OCI-LY1 (cell line): ENCODE measurements around the gene DEAF1.

Experiments used
- H2AFZ ChIP-seq: fragments of 200-600 bp; sonication (generic), shearing (Covaris generic); 2 replicates; pipeline ENCODE4 v1.6.0; 2014; ENCODE audit warnings: antibody characterized with exemption, mild to moderate bottlenecking, low read length
- H3F3A ChIP-seq: fragments of 200-600 bp; sonication (generic), shearing (Covaris generic); 2 replicates; pipeline ENCODE4 v1.6.0; 2014; ENCODE audit warnings: mild to moderate bottlenecking, antibody characterized with exemption, low read length, moderate library complexity; ENCODE audit not compliant: insufficient read depth
- H3K27ac ChIP-seq: fragments of 200-600 bp; sonication (generic); 2 replicates; pipeline ENCODE4 v1.5.1; 2014; ENCODE audit warnings: low read length, mixed run types, mild to moderate bottlenecking, low read depth; ENCODE audit not compliant: poor library complexity, severe bottlenecking
- H3K27me3 ChIP-seq: fragments of 200-600 bp; sonication (generic); 2 replicates; pipeline ENCODE4 v1.6.0; 2014; ENCODE audit warnings: antibody characterized with exemption, mild to moderate bottlenecking, low read length, moderate library complexity; ENCODE audit not compliant: insufficient read depth
- H3K36me3 ChIP-seq: fragments of 200-600 bp; sonication (generic); 2 replicates; pipeline ENCODE4 v1.6.1; 2014; ENCODE audit warnings: mild to moderate bottlenecking, antibody characterized with exemption, low read length, moderate library complexity, mixed read lengths; ENCODE audit not compliant: insufficient read depth
- H3K4me1 ChIP-seq: fragments of 200-600 bp; sonication (generic); 2 replicates; pipeline ENCODE4 v1.5.1; 2014; ENCODE audit warnings: mild to moderate bottlenecking, low read length, moderate library complexity; ENCODE audit not compliant: insufficient read depth, severe bottlenecking
- H3K4me2 ChIP-seq: fragments of 200-600 bp; sonication (generic), shearing (Covaris generic); 2 replicates; pipeline ENCODE4 v1.6.1; 2014; ENCODE audit warnings: low read length
- H3K4me3 ChIP-seq: fragments of 200-600 bp; sonication (generic); 2 replicates; pipeline ENCODE4 v1.5.1; 2014; ENCODE audit warnings: low read length, low read depth, mild to moderate bottlenecking, mixed read lengths; ENCODE audit not compliant: poor library complexity, severe bottlenecking
- H3K79me2 ChIP-seq: fragments of 200-600 bp; shearing (Covaris generic); 2 replicates; pipeline ENCODE4 v1.6.1; 2016; ENCODE audit warnings: mixed run types, low read length, mixed read lengths; ENCODE audit not compliant: insufficient read depth
- H3K9ac ChIP-seq: fragments of 200-600 bp; sonication (generic), shearing (Covaris generic); 2 replicates; pipeline ENCODE4 v1.6.1; 2014; ENCODE audit warnings: mild to moderate bottlenecking, low read length, mixed read lengths
- H3K9me2 ChIP-seq: fragments of 200-600 bp; sonication (generic), shearing (Covaris generic); 2 replicates; pipeline ENCODE4 v1.6.1; 2014; ENCODE audit warnings: low read depth, mild to moderate bottlenecking, low read length, mixed read lengths
- H3K9me3 ChIP-seq: fragments of 200-600 bp; shearing (Covaris generic); 2 replicates; pipeline ENCODE4 v1.6.1; 2014; ENCODE audit warnings: low read length, mixed read lengths
- H4K20me1 ChIP-seq: fragments of 200-600 bp; sonication (generic), shearing (Covaris generic); 2 replicates; pipeline ENCODE4 v1.6.0; 2016; ENCODE audit warnings: mild to moderate bottlenecking, low read length; ENCODE audit not compliant: insufficient read depth
- EZH2 ChIP-seq: fragments of 200-600 bp; sonication (generic), shearing (Covaris generic); IDR thresholded peaks from 2 replicates; pipeline ENCODE4 v1.8.0; 2017; ENCODE audit warnings: borderline replicate concordance, mixed run types, mild to moderate bottlenecking, antibody characterized with exemption, low read length, moderate library complexity, mixed read lengths
- TF ChIP-seq, protein P1 (sequence below): fragments of 200-600 bp; sonication (generic), shearing (Covaris generic); IDR thresholded peaks from 2 replicates; pipeline ENCODE4 v1.5.1; 2017; ENCODE audit warnings: mild to moderate bottlenecking, antibody characterized with exemption, low read length, moderate library complexity, mixed read lengths

The DEAF1 gene

DNA sequence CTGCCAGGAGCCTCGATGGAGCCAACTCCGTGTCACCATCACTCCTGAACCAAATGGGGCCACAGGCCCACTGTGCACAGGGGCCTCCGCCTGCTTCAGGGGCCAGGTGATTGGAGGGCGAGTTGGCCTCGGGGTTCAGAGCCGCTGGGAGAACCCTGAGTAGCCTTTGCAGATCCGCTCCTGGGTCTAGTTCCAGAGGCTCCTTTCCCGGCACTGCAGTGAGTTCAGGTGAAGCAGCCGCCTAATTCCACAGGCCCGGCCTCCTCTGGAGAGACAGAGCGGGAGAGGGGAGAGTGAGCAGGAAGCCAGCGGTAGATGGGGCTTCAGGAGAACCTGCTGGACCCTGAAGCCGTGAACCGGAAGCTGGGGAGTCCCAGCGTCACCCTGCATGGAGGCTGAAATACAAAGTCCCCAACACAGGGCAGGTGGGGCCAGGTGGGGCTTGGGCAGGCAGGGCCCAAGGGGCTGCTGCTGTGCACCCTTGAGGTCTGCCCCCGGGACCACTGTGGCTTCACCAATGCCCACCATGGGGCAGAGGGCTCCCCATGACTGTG, 35.4 kb downstream of the DEAF1 start:
- Histone ChIP-seq H3K9ac (no peak overlapping the region), H3K4me3 (no peak overlapping the region), H3K36me3 (peaks cover 9% of the 10 kb centered on the region; the same call in 1 of the 2 replicates), H3K9me2 (no peaks in the 10 kb centered on the region), H3F3A (no peaks in the 10 kb centered on the region), H3K4me1 (peaks cover 13% of the 10 kb centered on the region), H4K20me1 (no peaks in the 10 kb centered on the region), H2AFZ (no peak overlapping the region), H3K27ac (no peak overlapping the region), H3K27me3 (no peaks in the 10 kb centered on the region), H3K79me2 (no peaks in the 10 kb centered on the region), H3K4me2 (peak overlapping the region; percentile 25; the same call in 1 of the 2 replicates), H3K9me3 (no peaks in the 10 kb centered on the region)
- no peak for TF ChIP-seq EZH2
- TF ChIP-seq, protein P1, sequence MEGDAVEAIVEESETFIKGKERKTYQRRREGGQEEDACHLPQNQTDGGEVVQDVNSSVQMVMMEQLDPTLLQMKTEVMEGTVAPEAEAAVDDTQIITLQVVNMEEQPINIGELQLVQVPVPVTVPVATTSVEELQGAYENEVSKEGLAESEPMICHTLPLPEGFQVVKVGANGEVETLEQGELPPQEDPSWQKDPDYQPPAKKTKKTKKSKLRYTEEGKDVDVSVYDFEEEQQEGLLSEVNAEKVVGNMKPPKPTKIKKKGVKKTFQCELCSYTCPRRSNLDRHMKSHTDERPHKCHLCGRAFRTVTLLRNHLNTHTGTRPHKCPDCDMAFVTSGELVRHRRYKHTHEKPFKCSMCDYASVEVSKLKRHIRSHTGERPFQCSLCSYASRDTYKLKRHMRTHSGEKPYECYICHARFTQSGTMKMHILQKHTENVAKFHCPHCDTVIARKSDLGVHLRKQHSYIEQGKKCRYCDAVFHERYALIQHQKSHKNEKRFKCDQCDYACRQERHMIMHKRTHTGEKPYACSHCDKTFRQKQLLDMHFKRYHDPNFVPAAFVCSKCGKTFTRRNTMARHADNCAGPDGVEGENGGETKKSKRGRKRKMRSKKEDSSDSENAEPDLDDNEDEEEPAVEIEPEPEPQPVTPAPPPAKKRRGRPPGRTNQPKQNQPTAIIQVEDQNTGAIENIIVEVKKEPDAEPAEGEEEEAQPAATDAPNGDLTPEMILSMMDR: no peak

DNA sequence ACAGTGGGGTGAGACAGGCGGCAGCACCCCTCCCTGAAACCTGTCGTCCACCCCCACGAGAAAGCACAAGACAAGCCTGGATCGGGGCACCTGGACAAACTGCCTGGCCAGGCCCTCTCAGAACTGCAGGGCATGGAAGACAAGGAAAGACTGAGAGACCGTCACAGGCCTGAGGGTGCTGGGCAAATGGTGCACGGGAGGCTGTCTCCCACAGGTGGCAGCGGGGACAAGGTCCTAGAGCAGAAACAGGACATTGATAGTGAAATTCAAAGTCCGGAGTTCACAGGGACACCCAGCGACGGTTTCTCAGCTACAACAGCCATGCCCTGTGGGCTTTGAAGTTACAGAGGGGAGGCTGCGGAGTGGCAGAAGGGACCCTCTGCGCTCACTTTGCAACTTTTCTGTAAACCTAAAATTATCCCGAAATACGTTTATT, 37.3 kb downstream of the DEAF1 start:
- peaks cover 16% of the 10 kb centered on the region; the same call in 1 of the 2 replicates for H3K36me3 ChIP-seq
- H3K4me1 ChIP-seq: peaks cover 13% of the 10 kb centered on the region
- no peak for TF ChIP-seq EZH2
- TF ChIP-seq, protein P1: no peak
- no peak overlapping the region for H3K27ac ChIP-seq
- no peaks in the 10 kb centered on the region for H3K27me3 ChIP-seq
- H3K4me3 ChIP-seq: no peak overlapping the region
- no peak overlapping the region for H2AFZ ChIP-seq
- no peaks in the 10 kb centered on the region for H3K9me3 ChIP-seq
- H4K20me1 ChIP-seq: no peaks in the 10 kb centered on the region
- H3K9ac ChIP-seq: no peak overlapping the region
- H3K4me2 ChIP-seq: no peak overlapping the region
- H3K79me2 ChIP-seq: no peaks in the 10 kb centered on the region
- H3K9me2 ChIP-seq: no peaks in the 10 kb centered on the region
- H3F3A ChIP-seq: no peaks in the 10 kb centered on the region

DNA sequence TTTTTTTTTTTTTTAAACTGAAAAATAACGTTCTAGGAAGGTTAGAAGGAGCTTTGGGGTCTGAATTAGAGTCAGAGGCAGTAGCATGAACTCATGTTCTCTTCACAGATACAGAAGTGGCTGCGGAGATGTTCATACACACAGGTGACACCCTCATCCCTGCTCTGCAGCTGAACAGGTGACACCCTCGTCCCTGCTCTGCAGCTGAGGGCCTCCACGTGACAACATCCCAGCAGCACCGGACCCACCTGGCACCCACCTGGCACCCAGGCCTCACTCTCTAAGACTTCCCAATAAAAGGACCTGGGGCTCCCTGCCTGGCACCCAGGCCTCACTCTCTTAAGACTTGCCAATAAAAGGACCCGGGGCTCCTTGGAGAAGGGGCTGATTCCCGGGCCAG, 38.2 kb downstream of the DEAF1 start:
- TF ChIP-seq, protein P1: no peak
- TF ChIP-seq EZH2: no peak
- Histone ChIP-seq H3K27me3 (no peaks in the 10 kb centered on the region), H3K27ac (no peak overlapping the region), H3K4me3 (no peak overlapping the region), H4K20me1 (no peaks in the 10 kb centered on the region), H3K9me2 (no peaks in the 10 kb centered on the region), H3K9me3 (no peaks in the 10 kb centered on the region), H3K4me2 (no peak overlapping the region), H3F3A (no peaks in the 10 kb centered on the region), H2AFZ (no peak overlapping the region), H3K36me3 (peaks cover 16% of the 10 kb centered on the region; the same call in 1 of the 2 replicates), H3K79me2 (no peaks in the 10 kb centered on the region), H3K9ac (no peak overlapping the region), H3K4me1 (peaks cover 13% of the 10 kb centered on the region)
